ENCODE results near the gene DOCK3. TPM values are rescaled to one million over a fixed set of nuclear protein-coding genes. Genes with fewer than 3 reads are reported as not detected.

DOCK3 gene
- total and polyA plus RNA-seq, 2 of the 4 experiments (the other 2 are of a cell fraction), result under 0.01 to 0.12 TPM

DNA sequence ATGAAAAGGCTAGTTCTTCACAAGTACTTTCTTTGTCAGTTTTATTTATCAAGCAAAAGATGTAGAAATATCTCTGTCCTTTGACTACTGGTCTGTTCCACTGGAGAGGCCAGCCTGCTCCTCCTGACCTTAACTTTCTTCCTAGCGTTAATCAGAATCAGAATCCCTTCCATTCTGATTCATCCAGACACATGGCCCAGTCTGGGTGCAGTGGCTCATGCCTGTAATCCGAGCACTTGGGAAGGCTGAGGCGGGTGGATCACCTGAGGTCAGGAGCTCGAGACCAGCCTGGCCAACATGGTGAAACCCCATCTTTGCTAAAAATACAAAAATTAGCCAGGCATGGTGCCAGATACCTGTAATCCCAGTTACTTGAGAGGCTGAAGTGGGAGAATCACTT is 678.4 kb downstream of the DOCK3 start:
- H3K27ac ChIP-seq (ENCODE audit: insufficient read depth, low read length), result no peak overlapping the region
- dilution Hi-C loops (cut with HindIII; ENCODE audit: low sequenced_read_pairs, unreplicated experiment), result loop anchor here (25.0 kb wide), 1 partner anchor 241 kb away; no protein-coding TSS in a partner anchor

More for the DNA sequence above, 678.4 kb downstream of the DOCK3 start:
- no peak overlapping the region for H3K9ac ChIP-seq (ENCODE audit: low read depth, low read length)
- H2AK5ac ChIP-seq (ENCODE audit: low read depth, low read length), result no peak overlapping the region
- no peak overlapping the region for H2AK9ac ChIP-seq (replicated peaks; ENCODE audit: low read depth, low read length, poor library complexity)
- no peak overlapping the region for H4K8ac ChIP-seq (ENCODE audit: low read depth in 2 of 2, low read length in 2 of 2)
- in situ Hi-C loops (cut with MboI; ENCODE audit: low sequenced_read_pairs) (no loop called here), intact Hi-C loops (cut with micrococcal nuclease) (loop anchor here (1.0 kb wide), 1 partner anchor 13 kb away; no protein-coding TSS in a partner anchor)
- no TSS peak for BruUV-seq (replicated peaks)
- H3K4me1 ChIP-seq (ENCODE audit: control insufficient read depth, insufficient read depth, low read length), result no peaks in the 10 kb centered on the region
- H3K9me3 ChIP-seq (ENCODE audit: control insufficient read depth, insufficient read depth, low read length), result no peaks in the 10 kb centered on the region
- H3K14ac ChIP-seq (replicated peaks; ENCODE audit: low read depth, low read length), result no peak overlapping the region
- no peak overlapping the region for H2BK20ac ChIP-seq (ENCODE audit: low read depth, low read length)
- 100% methylated on average over 2 of the region's 4 CpGs; no CpG with 5 or more reads in 1 of the 2 experiments for WGBS, 2 experiments (ENCODE audit: extremely low coverage in 2 of 2, insufficient read length in 1 of 2)
- POLR2A ChIA-PET (ENCODE audit: unreplicated experiment), result no interaction called here
- no peaks in the 10 kb centered on the region for H3K79me1 ChIP-seq (ENCODE audit: low read depth in 1 of 2, low read length in 2 of 2)
- no peaks in the 10 kb centered on the region for H3K9me1 ChIP-seq (ENCODE audit: insufficient read depth, low read length)
- no peak overlapping the region for H2BK120ac ChIP-seq (ENCODE audit: low read depth, low read length)
- no peak overlapping the region for H3K4ac ChIP-seq (ENCODE audit: low read depth, low read length)
- no peak overlapping the region for H2AFZ ChIP-seq (replicated peaks; ENCODE audit: low read length, poor library complexity)
- ATAC-seq (ENCODE audit: low read depth) (no peak), DNase-seq (no peak)
- no peaks in the 10 kb centered on the region for H3K36me3 ChIP-seq (ENCODE audit: control insufficient read depth, insufficient read depth, low read length)
- H2BK15ac ChIP-seq (ENCODE audit: low read depth, low read length), result no peak overlapping the region
- no peak overlapping the region for H3K4me2 ChIP-seq (ENCODE audit: low read depth, low read length)
- no peak overlapping the region for H4K91ac ChIP-seq (ENCODE audit: insufficient read depth, low read depth, low read length)
- H3K4me3 ChIP-seq (ENCODE audit: insufficient read depth, low read depth, low read length), result no peak overlapping the region
- no peak overlapping the region for H2BK5ac ChIP-seq (ENCODE audit: low read depth, low read length, poor library complexity, severe bottlenecking)
- CTCF ChIA-PET, result interaction anchor here (1.0 kb wide), 1 partner anchor 13 kb away, joined by 3 read pairs; no protein-coding TSS in a partner anchor
- TF ChIP-seq RAD21 (IDR thresholded peaks at IDR 0.05; ENCODE audit: low read length) (no peak), CEBPB (IDR thresholded peaks at IDR 0.05; ENCODE audit: low read depth, low read length) (no peak), CTCF (conservative IDR thresholded peaks at IDR 0.05; ENCODE audit: low read depth, low read length) (no peak), RFX5 (IDR thresholded peaks at IDR 0.05; ENCODE audit: low read depth, low read length) (no peak), NFE2L2 (IDR thresholded peaks at IDR 0.05; ENCODE audit: low read depth, low read length) (no peak), MAFK (IDR thresholded peaks at IDR 0.05; ENCODE audit: low read depth, low read length) (no peak), BHLHE40 (IDR thresholded peaks at IDR 0.05; ENCODE audit: low read depth, low read length) (no peak), USF2 (IDR thresholded peaks at IDR 0.05; ENCODE audit: low read depth, low read length) (no peak), FOS (IDR thresholded peaks at IDR 0.05; ENCODE audit: low read depth, low read length) (no peak), MAZ (IDR thresholded peaks at IDR 0.05; ENCODE audit: borderline replicate concordance, low read depth, low read length) (no peak), SMC3 (IDR thresholded peaks at IDR 0.05; ENCODE audit: low read depth, low read length) (no peak), RCOR1 (IDR thresholded peaks at IDR 0.05; ENCODE audit: insufficient replicate concordance, low read length) (no peak), CHD1 (IDR thresholded peaks at IDR 0.05; ENCODE audit: low read depth, low read length) (no peak), MXI1 (IDR thresholded peaks at IDR 0.05; ENCODE audit: borderline replicate concordance, low read depth, low read length) (no peak), POLR2A (IDR thresholded peaks at IDR 0.05; ENCODE audit: low read depth, low read length) (no peak)
- TF ChIP-seq, protein P1, sequence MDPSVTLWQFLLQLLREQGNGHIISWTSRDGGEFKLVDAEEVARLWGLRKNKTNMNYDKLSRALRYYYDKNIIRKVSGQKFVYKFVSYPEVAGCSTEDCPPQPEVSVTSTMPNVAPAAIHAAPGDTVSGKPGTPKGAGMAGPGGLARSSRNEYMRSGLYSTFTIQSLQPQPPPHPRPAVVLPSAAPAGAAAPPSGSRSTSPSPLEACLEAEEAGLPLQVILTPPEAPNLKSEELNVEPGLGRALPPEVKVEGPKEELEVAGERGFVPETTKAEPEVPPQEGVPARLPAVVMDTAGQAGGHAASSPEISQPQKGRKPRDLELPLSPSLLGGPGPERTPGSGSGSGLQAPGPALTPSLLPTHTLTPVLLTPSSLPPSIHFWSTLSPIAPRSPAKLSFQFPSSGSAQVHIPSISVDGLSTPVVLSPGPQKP (IDR thresholded peaks at IDR 0.05; ENCODE audit: borderline replicate concordance, low read depth, low read length), result no peak
- no peak overlapping the region for H3K23ac ChIP-seq (ENCODE audit: low read depth, low read length)
- H4K20me1 ChIP-seq (ENCODE audit: insufficient read depth, low read length), result no peaks in the 10 kb centered on the region
- no peak overlapping the region for H3K18ac ChIP-seq (ENCODE audit: low read depth, low read length)
- no peak overlapping the region for H3K56ac ChIP-seq (ENCODE audit: extremely low read depth, insufficient read depth, low read length)
- peaks cover 4% of the 10 kb centered on the region; the same call in 1 of the 2 replicates for H3K27me3 ChIP-seq (ENCODE audit: control insufficient read depth, insufficient read depth, low read length)
- H4K5ac ChIP-seq (ENCODE audit: low read depth, low read length), result no peak overlapping the region

All from IMR-90 (cell line).